BLaER1 treated with 17β-estradiol and CSF1 and Interleukin-3, amounts not matched to agents 10 nM and 100 nM (cell line): ENCODE measurements around the gene AURKA.

Experiments used
- H3K27ac ChIP-seq, 11 experiments: shearing (Covaris generic); formaldehyde crosslinking; 2 replicates each; pipeline ENCODE4 v1.8.1; 2022
- H3K27me3 ChIP-seq, 11 experiments: shearing (Covaris generic); formaldehyde crosslinking; 2 replicates each; pipeline ENCODE4 v1.8.1; 2022
- H3K36me3 ChIP-seq, 11 experiments: shearing (Covaris generic); formaldehyde crosslinking; 2 replicates each; pipeline ENCODE4 v1.8.1; 2022
- H3K4me1 ChIP-seq, 10 experiments: shearing (Covaris generic); formaldehyde crosslinking; 2 replicates each; pipeline ENCODE4 v1.8.1; 2022
- H3K4me2 ChIP-seq, 11 experiments: shearing (Covaris generic); formaldehyde crosslinking; 2 replicates each; pipeline ENCODE4 v1.8.1; 2022
- H3K4me3 ChIP-seq, 10 experiments: shearing (Covaris generic); formaldehyde crosslinking; 2 replicates each; pipeline ENCODE4 v1.8.1; 2022
- H3K9ac ChIP-seq, 11 experiments: shearing (Covaris generic); formaldehyde crosslinking; 2 replicates each; pipeline ENCODE4 v1.8.1; 2022
- H3K9me3 ChIP-seq, 11 experiments: shearing (Covaris generic); formaldehyde crosslinking; replicated peaks in 1 of 11; 2 replicates each; pipeline ENCODE4 v1.8.1; 2022
- H4K20me1 ChIP-seq, 11 experiments: shearing (Covaris generic); formaldehyde crosslinking; 2 replicates each; pipeline ENCODE4 v1.8.1; 2022
- Cebpa-rat ChIP-seq, 11 experiments: shearing (Covaris generic); IDR thresholded peaks; 2 replicates each; pipeline ENCODE4 v1.8.1; 2022

Gene AURKA

DNA sequence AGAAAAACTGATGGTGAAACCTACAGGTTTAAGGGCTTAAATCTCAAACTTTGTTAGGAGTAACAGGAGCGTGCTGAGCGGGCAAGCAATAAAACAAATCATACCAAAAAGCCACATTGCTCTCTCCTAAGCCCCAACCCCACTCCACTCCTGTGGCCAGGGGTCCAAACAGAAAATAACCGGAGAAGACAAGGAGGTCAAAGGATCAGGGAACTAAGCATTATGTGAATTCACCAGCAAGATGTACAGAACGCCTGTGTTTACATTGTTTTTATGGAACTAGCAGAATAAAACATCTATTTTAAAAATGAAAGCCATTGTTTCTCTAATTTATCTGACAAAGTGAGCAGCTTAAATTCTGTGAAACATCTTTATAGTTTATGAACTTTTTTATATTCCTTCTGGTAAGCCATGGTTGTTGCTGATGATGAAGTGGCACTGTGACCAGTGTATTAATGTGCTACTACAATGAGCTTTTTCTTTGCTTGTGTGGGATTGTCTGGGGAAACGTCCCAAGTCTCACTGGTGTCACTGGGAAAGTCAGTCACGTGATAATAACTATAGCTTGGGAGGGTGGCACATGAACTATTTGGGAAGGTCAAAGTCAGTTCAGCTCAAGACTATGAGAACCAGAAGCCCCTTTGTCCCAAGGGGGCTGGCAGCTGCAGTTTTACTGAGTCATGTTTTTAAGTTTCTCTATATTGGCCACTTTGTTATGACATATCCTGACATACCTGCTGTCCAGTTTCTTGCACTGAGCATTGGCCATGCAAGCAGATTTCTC, 23.5 kb downstream of the AURKA start:
- Histone ChIP-seq H3K27ac (peak overlapping the region in 4 of 11 experiments; percentile 18 to 52 (median 27); a peak in 5 of 22 replicates), H3K4me2 (peak overlapping the region in 2 of 11 experiments; percentile 6 to 15; a peak in 1 of 22 replicates), H3K9ac (no peak overlapping the region; a peak in 1 of 22 replicates), H4K20me1 (peaks cover 0 to 7% (median 0%) of the 10 kb centered on the region in 11 experiments; a peak in 4 of 22 replicates), H3K4me3 (no peak overlapping the region), H3K4me1 (peaks cover 0 to 15% (median 7%) of the 10 kb centered on the region in 10 experiments; a peak in 14 of 20 replicates), H3K9me3 (no peaks in the 10 kb centered on the region), H3K27me3 (no peaks in the 10 kb centered on the region), H3K36me3 (peaks cover 49 to 83% (median 70%) of the 10 kb centered on the region in 11 experiments)
- TF ChIP-seq Cebpa-rat (IDR thresholded peaks at IDR 0.05): no peak

DNA sequence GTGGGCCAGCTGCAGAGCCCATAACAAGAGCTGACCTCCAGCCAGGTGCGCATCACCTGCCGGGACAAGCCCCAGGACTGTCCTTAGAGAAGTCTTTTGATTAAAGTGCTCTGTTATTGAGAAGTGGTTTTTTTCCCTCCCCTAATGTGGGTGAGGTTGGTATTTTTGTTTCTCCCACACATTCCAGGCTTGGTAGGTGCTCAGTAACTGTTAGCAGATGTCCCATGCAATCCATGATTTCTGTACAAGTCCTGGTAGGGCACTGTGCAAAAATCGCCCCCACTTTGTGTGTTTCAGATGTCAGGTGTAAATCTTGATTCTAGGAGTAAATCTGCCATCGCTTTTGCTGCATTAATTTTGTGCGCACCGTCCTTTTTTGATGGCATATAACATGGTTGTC, 28.5 kb downstream of the AURKA start:
- Histone ChIP-seq H3K4me3 (no peak overlapping the region), H3K36me3 (peaks cover 0 to 35% (median 21%) of the 10 kb centered on the region in 11 experiments; a peak in 15 of 22 replicates), H3K4me1 (peaks cover 8 to 18% (median 15%) of the 10 kb centered on the region in 10 experiments), H3K4me2 (no peak overlapping the region), H3K27me3 (no peaks in the 10 kb centered on the region), H3K9me3 (no peaks in the 10 kb centered on the region), H4K20me1 (peaks cover 0 to 4% (median 0%) of the 10 kb centered on the region in 11 experiments; a peak in 3 of 22 replicates), H3K9ac (no peak overlapping the region), H3K27ac (no peak overlapping the region)
- TF ChIP-seq Cebpa-rat (IDR thresholded peaks at IDR 0.05): no peak

DNA sequence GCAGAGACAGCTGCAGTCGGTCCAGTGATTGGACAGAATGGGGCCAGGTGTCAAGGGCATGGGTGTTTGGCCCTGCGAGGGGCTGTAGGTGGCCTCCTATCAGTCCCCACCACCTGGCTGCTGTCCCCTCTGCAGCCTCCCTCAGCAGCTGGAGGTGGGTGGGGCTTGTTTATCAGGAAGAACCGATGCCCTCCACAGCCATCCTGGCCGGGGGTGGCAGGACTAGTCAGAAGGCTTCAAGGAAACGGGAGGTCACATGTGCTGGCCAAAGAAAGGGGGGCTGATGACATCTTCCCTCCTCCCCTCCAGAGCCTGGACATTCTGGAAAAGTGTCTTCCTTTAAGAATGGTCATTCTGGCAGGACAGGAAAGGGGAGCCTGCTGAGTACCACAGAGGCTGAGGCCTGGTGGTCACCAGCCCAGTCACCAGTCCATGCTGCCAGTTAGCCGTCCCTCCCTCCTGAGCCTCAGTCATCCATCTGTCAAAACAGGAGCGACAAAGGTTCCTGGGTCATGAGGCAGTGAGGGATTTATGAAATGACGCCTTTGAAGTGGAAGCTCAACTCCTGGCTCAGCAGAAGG, 29.1 kb downstream of the AURKA start:
- no peak overlapping the region for H3K4me3 ChIP-seq
- H4K20me1 ChIP-seq: peaks cover 0 to 4% (median 0%) of the 10 kb centered on the region in 11 experiments; a peak in 3 of 22 replicates
- peaks cover 8 to 18% (median 15%) of the 10 kb centered on the region in 10 experiments for H3K4me1 ChIP-seq
- peaks cover 0 to 29% (median 15%) of the 10 kb centered on the region in 11 experiments; a peak in 12 of 22 replicates for H3K36me3 ChIP-seq
- H3K4me2 ChIP-seq: peak overlapping the region in 5 of 11 experiments; percentile 10 to 22 (median 16); a peak in 4 of 22 replicates
- H3K27ac ChIP-seq: no peak overlapping the region
- no peak for TF ChIP-seq Cebpa-rat (IDR thresholded peaks at IDR 0.05)
- no peaks in the 10 kb centered on the region for H3K27me3 ChIP-seq
- no peaks in the 10 kb centered on the region for H3K9me3 ChIP-seq
- no peak overlapping the region for H3K9ac ChIP-seq

DNA sequence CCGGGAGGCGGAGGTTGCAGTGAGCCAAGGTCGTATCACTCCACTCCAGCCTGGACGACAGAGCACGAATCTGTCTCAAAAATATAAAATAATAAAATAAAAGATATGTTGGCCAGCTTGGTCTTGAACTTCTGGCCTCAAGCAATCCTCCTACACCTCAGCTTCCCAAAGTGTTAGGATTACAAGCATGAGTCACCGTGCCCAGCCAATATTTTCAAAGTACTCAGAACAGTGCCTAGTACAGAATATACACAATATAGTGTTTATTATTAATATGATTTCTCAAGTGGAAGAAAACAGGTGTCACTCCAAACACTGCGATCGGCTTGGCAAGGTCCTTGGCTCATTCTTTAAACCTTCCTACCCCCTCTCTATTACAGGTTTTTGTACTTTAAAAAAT, 30.1 kb downstream of the AURKA start:
- no peaks in the 10 kb centered on the region for H3K9me3 ChIP-seq
- no peak overlapping the region for H3K9ac ChIP-seq
- no peak overlapping the region for H3K27ac ChIP-seq
- H3K27me3 ChIP-seq: no peaks in the 10 kb centered on the region
- H3K4me2 ChIP-seq: no peak overlapping the region
- no peak overlapping the region for H3K4me3 ChIP-seq
- H4K20me1 ChIP-seq: peaks cover 0 to 4% (median 0%) of the 10 kb centered on the region in 11 experiments; a peak in 2 of 22 replicates
- H3K4me1 ChIP-seq: peaks cover 8 to 18% (median 15%) of the 10 kb centered on the region in 10 experiments
- TF ChIP-seq Cebpa-rat (IDR thresholded peaks at IDR 0.05): no peak
- H3K36me3 ChIP-seq: peaks cover 0 to 20% (median 10%) of the 10 kb centered on the region in 11 experiments; a peak in 10 of 22 replicates

DNA sequence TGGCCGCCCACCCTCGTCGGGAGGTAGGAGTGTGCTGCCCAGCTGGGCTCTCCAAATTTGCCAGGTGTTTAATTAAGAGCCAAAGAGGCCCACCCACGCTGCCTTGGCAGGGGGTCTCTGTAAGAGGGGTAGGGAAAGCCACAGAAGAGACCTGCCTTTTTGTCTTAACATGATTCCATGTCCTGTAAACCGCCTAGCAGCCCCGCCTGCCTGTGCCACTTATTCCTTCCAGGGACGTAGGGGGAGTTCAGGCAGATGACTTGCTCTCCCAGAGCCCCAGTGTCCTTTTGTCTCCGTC, 31.2 kb downstream of the AURKA start:
- no peak overlapping the region for H3K4me3 ChIP-seq
- H3K9ac ChIP-seq: 0 out of 22 replicates have a peak overlapping the region, but pooled peaks of 1 of the 11 experiments have one; percentile 13
- peaks cover 0 to 4% (median 0%) of the 10 kb centered on the region in 11 experiments; a peak in 2 of 22 replicates for H4K20me1 ChIP-seq
- peaks cover 0 to 11% (median 5%) of the 10 kb centered on the region in 11 experiments; a peak in 6 of 22 replicates for H3K36me3 ChIP-seq
- peaks cover 8 to 21% (median 15%) of the 10 kb centered on the region in 10 experiments for H3K4me1 ChIP-seq
- TF ChIP-seq Cebpa-rat (IDR thresholded peaks at IDR 0.05): no peak
- no peak overlapping the region for H3K27ac ChIP-seq
- no peak overlapping the region for H3K4me2 ChIP-seq
- no peaks in the 10 kb centered on the region for H3K9me3 ChIP-seq
- no peaks in the 10 kb centered on the region for H3K27me3 ChIP-seq

DNA sequence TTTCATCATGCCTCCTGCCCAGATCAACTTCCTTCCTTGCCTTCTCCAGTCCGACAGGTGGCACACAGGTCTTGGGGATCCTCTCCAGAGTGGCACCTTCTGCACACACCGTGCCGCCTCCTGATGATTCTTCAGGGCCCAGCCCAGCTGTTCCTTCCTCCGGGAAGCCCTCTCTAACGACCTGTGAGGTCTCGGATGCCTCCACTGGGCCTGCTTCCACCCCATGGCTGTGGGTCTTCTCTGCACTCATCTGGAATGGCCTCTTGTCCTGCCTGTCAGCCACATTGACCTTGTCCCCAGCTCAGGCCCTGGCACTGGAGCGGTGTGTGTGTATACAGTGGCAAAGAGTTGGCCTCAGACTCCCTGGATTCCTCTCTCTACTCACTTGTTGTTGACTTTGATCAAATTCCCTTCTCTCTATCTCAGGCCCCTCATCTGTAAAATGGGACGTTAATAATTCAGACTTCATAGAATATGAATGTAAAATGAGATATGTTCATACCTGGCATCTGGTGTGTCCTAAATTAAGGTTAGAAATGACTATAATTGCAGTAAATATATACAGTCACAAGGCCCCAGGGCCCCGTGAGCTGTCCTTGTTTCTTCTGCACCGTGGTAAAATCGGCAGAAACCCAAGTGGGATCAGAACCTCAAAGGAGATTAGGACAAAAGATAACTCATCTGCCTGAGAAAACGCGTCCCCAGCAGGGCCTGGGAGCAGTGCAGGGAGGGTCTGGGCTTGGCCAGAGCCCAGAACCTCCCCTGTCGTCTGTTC, 31.7 kb downstream of the AURKA start:
- peaks cover 0 to 6% (median 2%) of the 10 kb centered on the region in 11 experiments; a peak in 5 of 22 replicates for H3K36me3 ChIP-seq
- H3K27ac ChIP-seq: no peak overlapping the region
- H3K27me3 ChIP-seq: no peaks in the 10 kb centered on the region
- TF ChIP-seq Cebpa-rat (IDR thresholded peaks at IDR 0.05): no peak
- peak overlapping the region in 3 of 10 experiments; percentile 80 to 83 (median 81); a peak in 3 of 20 replicates for H3K4me3 ChIP-seq
- H3K9me3 ChIP-seq: no peaks in the 10 kb centered on the region
- H3K4me1 ChIP-seq: peaks cover 8 to 22% (median 16%) of the 10 kb centered on the region in 10 experiments
- peak overlapping the region in 3 of 11 experiments; percentile 74 to 88 (median 82); a peak in 2 of 22 replicates for H3K9ac ChIP-seq
- peak overlapping the region; percentile 91 to 99 (median 98); a peak in 20 of 22 replicates for H3K4me2 ChIP-seq
- peaks cover 0 to 4% (median 0%) of the 10 kb centered on the region in 11 experiments; a peak in 2 of 22 replicates for H4K20me1 ChIP-seq

DNA sequence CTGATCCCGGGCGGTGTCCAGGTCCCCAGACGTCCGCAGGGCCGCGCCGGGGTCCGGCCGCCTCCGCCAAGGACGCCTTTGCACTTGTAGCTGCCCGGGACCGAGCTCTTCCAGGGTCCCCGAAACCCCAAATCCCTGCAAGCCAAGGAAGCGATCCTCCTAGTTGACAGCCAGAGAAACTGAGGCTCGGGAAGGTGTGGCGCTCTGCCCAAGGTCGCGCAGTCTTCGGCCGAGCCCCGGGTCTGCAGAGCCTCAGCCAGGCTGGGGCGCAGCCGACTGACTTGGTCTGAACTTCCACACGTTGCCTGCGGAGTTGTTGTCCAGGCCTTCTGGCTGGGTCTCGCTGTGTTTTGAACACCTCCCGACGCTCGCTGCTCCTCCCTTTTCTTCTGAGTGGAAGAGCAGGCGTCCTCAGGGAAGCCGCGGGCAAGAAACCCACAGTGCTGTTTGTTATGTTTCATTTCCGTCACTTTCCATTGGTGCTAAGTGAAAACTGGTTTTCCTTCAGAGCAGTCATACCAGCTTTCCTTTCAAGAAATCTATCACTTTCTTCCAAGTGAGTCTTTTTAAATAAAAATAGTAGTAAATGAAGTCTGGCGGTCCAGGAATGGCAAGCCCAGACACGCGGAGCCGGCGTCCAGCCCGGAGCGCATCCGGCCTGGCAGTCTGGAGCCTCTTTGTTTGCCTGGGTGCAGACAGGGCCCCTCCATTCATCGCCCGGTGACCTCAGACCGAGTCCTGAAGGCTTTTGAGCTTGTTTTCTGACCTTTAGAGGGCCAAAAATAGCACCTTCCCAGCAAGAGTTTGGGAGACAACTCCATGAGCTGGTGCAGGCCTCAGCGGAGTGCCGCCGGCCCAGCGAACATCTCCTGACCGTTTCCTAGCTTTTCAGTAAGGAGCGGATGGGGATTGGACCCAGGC, 32.5 kb downstream of the AURKA start:
- Histone ChIP-seq H3K9me3 (no peaks in the 10 kb centered on the region), H3K36me3 (no peaks in the 10 kb centered on the region), H4K20me1 (peaks cover 0 to 4% (median 0%) of the 10 kb centered on the region in 11 experiments; a peak in 2 of 22 replicates), H3K9ac (peak overlapping the region; percentile 74 to 88 (median 82)), H3K4me2 (peak overlapping the region; percentile 91 to 99 (median 98)), H3K4me1 (peaks cover 8 to 22% (median 16%) of the 10 kb centered on the region in 10 experiments), H3K4me3 (peak overlapping the region; percentile 71 to 89 (median 82)), H3K27ac (peak overlapping the region; percentile 35 to 78 (median 66); a peak in 19 of 22 replicates), H3K27me3 (no peaks in the 10 kb centered on the region)
- TF ChIP-seq Cebpa-rat (IDR thresholded peaks at IDR 0.05): no peak
